K562 (cell line): Measurements from ENCODE around the gene DNAJC18. TPM values are rescaled to one million over a fixed set of nuclear protein-coding genes. Genes with fewer than 3 reads are reported as not detected.
A peak's percentile ranks its signal among the peaks of the same experiment; 100 is the strongest.

Experiments
- ATAC-seq: fragments of 200-7000 bp; cut with Tn5 transposase; 3 replicates; pipeline ENCODE4 v1.9.1; 2020; ENCODE audit warnings: moderate library complexity
- BruUV-seq: library from RNA; stranded (reverse); fragments of 400-500 nt; replicated peaks from 2 replicates; lab custom pipeline; 2021; lab: Mats Ljungman, UMichigan
- CTCF ChIA-PET: fragments of 300-600 bp; formaldehyde crosslinking; extraction: SDS; loops from one replicate; lab custom pipeline; 2021; ENCODE audit warnings: low intra/inter-chr PET ratio; lab: Yijun Ruan, JAX
- POLR2A ChIA-PET: fragments of 300-600, 350-650 bp; sonication (Branson Sonifier 250); formaldehyde crosslinking; extraction: SDS; loops from one replicate; lab custom pipeline; 2021; ENCODE audit warnings: antibody characterized with exemption, inconsistent platforms; lab: Yijun Ruan, JAX
- DNase-seq, 4 experiments: peaks; one replicate each; pipeline versions ENCODE4 v3.0.0 to v3.0.0-alpha.2; 2011 to 2018; ENCODE audit warnings: low spot score in 3 of 4, mixed read lengths in 3 of 4; ENCODE audit errors: extremely low read depth in 1 of 4
- FAIRE-seq: peaks from 2 replicates; lab custom pipeline; 2011; peaks lifted over from hg19 to GRCh38; lab: Jason Lieb, UNC
- H2AFZ ChIP-seq: 2 replicates; pipeline ENCODE4 v1.6.0; 2011; ENCODE audit warnings: low read depth, low read length, control low read depth, inconsistent platforms
- H3K27ac ChIP-seq: fragments of 200-600 bp; 3 replicates; pipeline ENCODE4 v1.8.0; 2011; ENCODE audit warnings: low read depth, mild to moderate bottlenecking, control low read depth, inconsistent platforms, low read length, moderate library complexity, mixed read lengths; ENCODE audit errors: extremely low read depth
- H3K27me3 ChIP-seq, 2 experiments: fragments of 300-600 bp in 1 of 2; 2 replicates in 1 of 2; 3 replicates in 1 of 2; pipeline versions ENCODE4 v1.6.0 to v1.8.0; 2011; ENCODE audit warnings: inconsistent platforms in 2 of 2, low read length in 2 of 2, mild to moderate bottlenecking in 1 of 2, mixed read lengths in 1 of 2, moderate library complexity in 1 of 2; ENCODE audit not compliant: control insufficient read depth in 2 of 2, insufficient read depth in 2 of 2
- H3K36me3 ChIP-seq: fragments of 300-600 bp; 3 replicates; pipeline ENCODE4 v1.8.0; 2011; ENCODE audit warnings: mild to moderate bottlenecking, low read length, inconsistent platforms; ENCODE audit not compliant: control insufficient read depth, insufficient read depth
- H3K4me1 ChIP-seq, 2 experiments: fragments of 200-600 bp in 1 of 2; replicated peaks in 1 of 2; 2 replicates in 1 of 2; 3 replicates in 1 of 2; pipeline versions ENCODE4 v1.5.1 to v1.8.0; 2011; ENCODE audit warnings: inconsistent platforms in 2 of 2, low read length in 2 of 2, mild to moderate bottlenecking in 1 of 2, mixed read lengths in 1 of 2, moderate library complexity in 1 of 2; ENCODE audit not compliant: control insufficient read depth in 2 of 2, insufficient read depth in 2 of 2
- H3K4me2 ChIP-seq: 2 replicates; pipeline ENCODE4 v1.6.1; 2011; ENCODE audit warnings: low read length, control low read depth, inconsistent platforms, mixed read lengths; ENCODE audit not compliant: insufficient read depth
- H3K4me3 ChIP-seq: fragments of 200-600 bp; sonication (generic), shearing (Covaris generic); 2 replicates; pipeline ENCODE4 v1.5.1; 2016; ENCODE audit warnings: control low read depth, inconsistent platforms
- H3K79me2 ChIP-seq: fragments of 200-600 bp; 3 replicates; pipeline ENCODE4 v1.8.0; 2011; ENCODE audit warnings: low read length, inconsistent platforms; ENCODE audit not compliant: control insufficient read depth, insufficient read depth
- H3K9ac ChIP-seq, 2 experiments: 2 replicates each; pipeline versions ENCODE4 v1.6.0 to v1.6.1; 2011; ENCODE audit warnings: low read depth in 2 of 2, low read length in 2 of 2, control low read depth in 1 of 2, inconsistent platforms in 1 of 2, mild to moderate bottlenecking in 1 of 2, mixed read lengths in 1 of 2; ENCODE audit not compliant: insufficient read depth in 1 of 2
- H3K9me1 ChIP-seq: one replicate; pipeline ENCODE4 v1.6.0; 2011; ENCODE audit warnings: inconsistent platforms, mild to moderate bottlenecking, low read length, moderate library complexity; ENCODE audit not compliant: control insufficient read depth, insufficient read depth
- H3K9me3 ChIP-seq: replicated peaks from 2 replicates; pipeline ENCODE4 v1.5.1; 2011; ENCODE audit warnings: low read depth, low read length, inconsistent platforms; ENCODE audit not compliant: control insufficient read depth, insufficient read depth
- H4K20me1 ChIP-seq: replicated peaks from 2 replicates; pipeline ENCODE4 v1.6.1; 2011; ENCODE audit warnings: low read length, inconsistent platforms, mixed read lengths; ENCODE audit not compliant: control insufficient read depth, insufficient read depth
- PCBP1 ChIP-seq: fragments of 200-400 bp; formaldehyde crosslinking; IDR thresholded peaks from 2 replicates; pipeline ENCODE4 v1.6.1; 2018; ENCODE audit warnings: mild to moderate bottlenecking, low read depth, low read length; ENCODE audit not compliant: poor library complexity, severe bottlenecking
- PURB ChIP-seq: sonication (generic); formaldehyde crosslinking; IDR thresholded peaks from 2 replicates; pipeline ENCODE4 v1.9.0; 2021; ENCODE audit warnings: low read depth, mild to moderate bottlenecking, missing genetic modification reagents
- TEAD4 ChIP-seq, 2 experiments: sonication (generic) in 1 of 2; formaldehyde crosslinking in 1 of 2; IDR thresholded peaks; 2 replicates each; pipeline versions ENCODE4 v1.6.1 to v1.8.0; 2012 to 2022; ENCODE audit warnings: borderline replicate concordance in 1 of 2, inconsistent platforms in 1 of 2, low read length in 1 of 2, mild to moderate bottlenecking in 1 of 2, missing genetic modification reagents in 1 of 2
- ZNF41 ChIP-seq: fragments of 250-450 bp; sonication (Bioruptor Pico); conservative IDR thresholded peaks from 2 replicates; pipeline ENCODE4 v1.4.0; 2020; ENCODE audit warnings: mild to moderate bottlenecking
- WGBS: fragments of 100-300 bp; shearing (Covaris generic); methylation state at CpG from one replicate; pipeline ENCODE4 v1.1.6; 2016; ENCODE audit warnings: low coverage, mixed read lengths; ENCODE audit not compliant: insufficient coverage; ENCODE audit errors: missing lambda C conversion rate; 5-methylcytosine and 5-hydroxymethylcytosine counted together
- in situ Hi-C: fragments of 300-500 bp; cut with MboI; formaldehyde crosslinking; loops from 4 replicates; pipeline ENCODE4 v1.15.0; 2018; ENCODE audit warnings: inconsistent platforms, mixed read lengths
- intact Hi-C: fragments of 100-400 bp; cut with micrococcal nuclease; formaldehyde crosslinking; loops from 2 replicates; pipeline ENCODE4 v1.14.2; 2022
- polyA plus RNA-seq, 8 experiments: library from polyadenylated mRNA; depleted of rRNA in 4 of 8; stranded (reverse) in 5 of 8; unstranded in 3 of 8; fragments of >200 nt; fragmentation: Nextera tagmentation in 2 of 8; fragmentation: Illumina TruSeq in 1 of 8; extraction: Ambion mirVana in 2 of 8; extraction: Trizol in 1 of 8; gene quantifications; 2 replicates each; pipeline versions ENCODE4 v1.2.1 to v1.2.3, GENCODE V29; 2011 to 2014; ENCODE audit warnings: inconsistent platforms in 1 of 8, missing spikeins in 1 of 8
- total RNA-seq, 7 experiments: library from RNA; depleted of rRNA in 6 of 7; stranded (reverse); fragments of >200 nt in 6 of 7; fragmentation: Illumina TruSeq in 2 of 7; extraction: Trizol in 2 of 7; gene quantifications; 2 replicates each; pipeline versions ENCODE4 v1.2.1 to v1.2.3, GENCODE V29; 2011 to 2021; ENCODE audit warnings: low replicate concordance in 1 of 7

DNAJC18 gene
- total and polyA plus RNA-seq, 9 of the 15 experiments (the other 6 are each of a cell fraction or from before 2014, with no cell fraction given): 1.5 to 13.3 (median 7.5) TPM

GRCh38 chr5:139470821-139471300, 31.5 kb upstream of the DNAJC18 start, which contains the start of gene SMIM33:
Gene SMIM33 (plus strand): TSS chr5:139471004. CDS start chr5:139471122, 118 bp downstream.
- no peaks in the 10 kb centered on the region for H3K27me3 ChIP-seq
- no TSS peak for BruUV-seq
- H3K4me1 ChIP-seq: peaks cover 31 to 44% of the 10 kb centered on the region in 2 experiments
- DNase-seq: peak in 1 of 4 experiments; percentile 5
- H3K9me3 ChIP-seq: no peaks in the 10 kb centered on the region
- intact Hi-C loops (no loop called here), in situ Hi-C loops (no loop called here)
- no peaks in the 10 kb centered on the region; the same call in 2 of the 3 replicates for H3K79me2 ChIP-seq
- TF ChIP-seq PURB (CRISPR knock-in tag) (no peak), ZNF41 (CRISPR knock-in tag) (no peak), PCBP1 (no peak), TEAD4 (IDR thresholded peaks at IDR 0.05; ENCODE audit: low read length) (no peak), TEAD4 (CRISPR knock-in tag; IDR thresholded peaks at IDR 0.05; ENCODE audit: borderline replicate concordance) (no peak)
- POLR2A ChIA-PET: interaction anchor here (3.0 kb wide), 1 partner anchor 11 kb away, joined by 15 read pairs; the partner anchor contains the start of gene STING1
- no peak for FAIRE-seq
- WGBS: 76% methylated on average over 7 of the region's 9 CpGs
- ATAC-seq: no peak
- H3K9me1 ChIP-seq: no peaks in the 10 kb centered on the region
- peaks cover 13% of the 10 kb centered on the region; the same call in 1 of the 3 replicates for H3K36me3 ChIP-seq
- H3K9ac ChIP-seq: peak within 1 kb of the TSS in 1 of 2 experiments; percentile 31; a peak in 1 of 4 replicates
- H4K20me1 ChIP-seq: no peaks in the 10 kb centered on the region
- no peak within 1 kb of the TSS for H3K27ac ChIP-seq
- no peak within 1 kb of the TSS for H3K4me3 ChIP-seq
- H2AFZ ChIP-seq: no peak within 1 kb of the TSS
- no peak within 1 kb of the TSS for H3K4me2 ChIP-seq
- CTCF ChIA-PET: no interaction called here
